Activated T-cell treated with anti-CD3 and anti-CD28 coated beads, Interleukin-2, amount 50 U/mL, for 48 hours (primary cell): ENCODE results near the gene TMEM269.
A peak's percentile ranks its signal among the peaks of the same experiment; 100 is the strongest.
"Not testable (repeated sequence)": the region's sequence is repeated elsewhere in the genome, so short reads cannot be mapped to it uniquely, and the experiment has no call there.

Experiments
- DNase-seq, 2 experiments: peaks; one replicate each; pipeline ENCODE4 v3.0.0-alpha.2; 2020

The TMEM269 gene

GRCh38 chr1:42777852-42778251, 6.9 kb upstream of the TMEM269 start:
- DNase-seq: peak in 1 of 2 experiments; percentile 38

DNA sequence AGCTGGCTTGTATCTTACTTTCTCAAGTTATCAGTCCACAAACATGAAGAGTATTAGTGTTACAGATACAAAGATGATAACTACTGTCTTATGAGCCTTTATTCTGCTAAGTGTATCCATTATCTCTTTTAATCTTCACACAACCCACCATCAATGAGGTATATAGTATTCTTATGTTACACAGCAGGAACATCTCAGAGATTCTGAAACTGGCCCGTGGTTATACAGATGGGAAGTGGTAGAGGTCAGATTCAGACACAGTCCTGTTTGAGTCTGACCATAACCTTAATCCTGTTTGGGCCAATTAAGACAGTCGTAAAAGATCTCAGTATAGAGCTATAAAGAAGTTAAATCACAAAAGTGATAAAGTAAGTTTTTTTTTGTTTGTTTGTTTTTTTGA, 5.1 kb upstream of the TMEM269 start:
- DNase-seq: no peak

GRCh38 chr1:42780176-42780575, 4.6 kb upstream of the TMEM269 start:
- DNase-seq: no peak

- DNase-seq: no peak
These were observed 1.7 kb upstream of the TMEM269 start for GRCh38 chr1:42783092-42783491.

DNA sequence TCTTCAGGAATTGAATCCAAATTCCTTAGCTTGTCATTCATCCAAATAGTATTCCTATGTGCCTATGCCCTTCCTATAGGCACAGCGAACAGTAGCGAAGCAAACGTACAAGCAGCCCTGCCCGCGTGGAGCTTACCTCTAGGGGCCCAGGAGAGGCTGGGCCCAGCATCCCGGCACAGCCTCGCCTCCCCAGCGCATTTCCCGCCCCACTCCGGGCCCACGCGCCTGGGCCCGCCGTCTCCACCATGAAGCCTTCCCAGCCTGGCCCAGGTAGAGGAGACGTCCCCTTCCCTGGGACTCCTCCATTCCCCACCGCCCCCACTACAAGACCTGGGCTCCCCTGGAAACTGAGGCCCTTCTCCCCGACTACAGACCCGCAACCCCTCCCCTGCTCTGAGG, 245 bp upstream of the TMEM269 start:
- no peak for DNase-seq

DNA sequence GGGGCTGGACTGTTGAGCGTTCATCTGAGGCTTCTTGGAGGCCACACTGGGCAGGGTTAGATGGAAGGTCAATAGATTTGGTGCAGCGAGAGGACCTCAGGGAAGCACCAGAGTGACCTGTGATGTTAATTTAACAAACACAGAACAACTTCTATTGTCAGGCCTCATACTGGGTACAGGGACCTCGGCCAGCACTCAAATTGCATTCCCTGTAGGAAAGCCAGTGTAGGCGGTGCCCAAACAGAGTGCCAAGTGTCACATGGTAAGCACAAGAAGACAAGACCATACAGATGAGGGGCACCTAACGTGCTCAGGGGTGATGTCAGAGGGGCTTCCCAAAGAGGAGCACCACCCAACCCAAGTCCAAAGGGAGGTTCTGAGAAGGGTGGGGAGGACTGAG, 1.3 kb downstream of the TMEM269 start:
- no peak for DNase-seq

DNA sequence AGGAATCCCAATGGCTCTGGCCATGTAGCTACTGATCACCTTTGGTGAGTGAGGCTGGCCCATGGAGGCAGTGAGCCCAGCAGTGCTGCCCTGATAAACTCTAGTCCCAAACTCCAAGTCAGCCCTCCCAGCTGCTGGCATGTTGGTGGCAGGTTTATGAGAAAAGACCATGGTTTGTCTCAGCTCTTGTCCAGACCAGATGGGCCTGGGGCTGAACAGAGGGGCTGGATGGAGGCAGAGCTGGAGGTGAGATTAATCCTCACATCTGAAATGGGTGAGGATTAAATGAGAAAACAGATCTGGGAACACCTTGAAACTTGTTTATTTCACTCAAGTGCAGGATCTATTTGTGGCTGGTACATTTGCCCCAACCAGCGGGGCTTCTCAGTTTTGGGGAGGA, 3.2 kb downstream of the TMEM269 start:
- no peak for DNase-seq

DNA sequence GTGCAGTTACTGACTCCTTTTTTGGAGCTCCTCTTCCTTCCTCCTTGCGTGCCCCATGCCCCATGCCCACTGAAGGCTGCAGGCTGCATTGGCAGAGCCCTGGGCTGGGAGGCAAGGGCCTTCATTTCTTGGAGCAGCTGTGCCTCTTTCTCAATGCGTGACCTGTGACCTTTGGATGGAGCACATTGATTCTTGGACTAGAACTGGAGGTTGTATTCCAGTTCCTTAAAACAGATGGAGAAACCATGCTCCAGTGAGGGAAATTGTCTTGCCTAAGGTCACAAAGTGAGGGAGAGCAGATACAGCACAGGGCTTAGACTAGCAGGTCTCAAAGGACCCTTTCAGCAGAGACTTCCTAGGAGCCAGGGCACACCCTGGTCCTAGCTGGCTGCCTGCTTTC, 9.0 kb downstream of the TMEM269 start:
- DNase-seq: no peak

DNA sequence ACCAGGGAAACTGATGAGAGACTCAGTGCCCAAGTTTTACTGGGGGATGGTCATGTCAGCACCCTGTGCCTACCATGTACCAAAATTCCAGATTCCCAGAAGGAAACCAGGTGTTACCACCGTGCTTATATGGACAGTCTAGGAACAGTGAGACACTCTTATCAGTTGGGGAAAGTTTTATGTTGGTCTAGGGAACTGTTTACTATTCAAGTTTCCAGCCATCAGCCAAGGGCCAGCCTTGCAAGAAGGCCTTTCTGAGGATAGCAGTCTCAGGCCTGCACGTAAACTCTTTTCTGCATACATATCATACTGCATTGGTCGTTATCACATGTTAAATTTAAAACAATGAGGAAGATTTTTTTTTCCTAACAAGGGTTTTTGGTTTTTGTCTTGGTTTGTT, 12.6 kb downstream of the TMEM269 start:
- no peak for DNase-seq

DNA sequence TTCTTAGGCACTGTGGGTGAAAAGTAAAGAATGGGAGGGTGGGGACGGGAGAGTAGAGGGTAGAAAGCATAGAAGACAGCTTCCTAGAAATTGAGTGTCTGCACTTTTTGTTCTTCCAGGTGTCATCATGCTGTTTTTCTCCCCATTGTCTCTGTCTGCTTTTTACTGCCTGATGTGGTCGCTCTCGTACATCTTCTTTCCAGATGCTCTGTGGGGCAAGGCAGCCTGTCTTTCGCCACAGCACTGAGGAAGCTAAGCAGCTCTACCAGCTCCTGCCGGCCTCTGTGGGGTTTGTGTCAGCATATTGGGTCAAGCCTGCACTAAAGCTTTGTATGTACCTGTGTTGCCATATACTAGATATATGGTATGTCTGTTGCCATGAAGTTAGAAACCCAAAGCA, 13.2 kb downstream of the TMEM269 start:
- DNase-seq: no peak

- DNase-seq: no peak
These were observed 17.2 kb downstream of the TMEM269 start for GRCh38 chr1:42801832-42802473.

DNA sequence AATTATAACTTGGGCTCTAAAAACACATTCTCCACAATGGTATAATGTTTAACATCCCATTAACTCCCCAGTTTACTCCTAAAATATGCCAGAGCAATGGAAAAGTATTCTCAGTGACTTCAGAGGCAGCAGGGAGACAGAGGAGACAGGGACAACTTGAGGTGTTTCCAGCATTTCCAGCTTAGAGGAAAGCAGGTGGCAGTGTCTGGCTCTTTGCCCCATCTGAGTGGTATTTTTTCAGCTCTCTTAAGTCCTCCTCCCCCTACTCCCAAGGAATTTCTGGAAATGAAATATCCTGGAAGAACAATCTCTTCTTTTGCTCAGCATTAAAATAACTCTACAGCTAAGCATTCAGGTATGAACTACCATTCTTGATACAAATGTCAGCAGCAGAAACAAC, 21.4 kb downstream of the TMEM269 start:
- DNase-seq: no peak

DNA sequence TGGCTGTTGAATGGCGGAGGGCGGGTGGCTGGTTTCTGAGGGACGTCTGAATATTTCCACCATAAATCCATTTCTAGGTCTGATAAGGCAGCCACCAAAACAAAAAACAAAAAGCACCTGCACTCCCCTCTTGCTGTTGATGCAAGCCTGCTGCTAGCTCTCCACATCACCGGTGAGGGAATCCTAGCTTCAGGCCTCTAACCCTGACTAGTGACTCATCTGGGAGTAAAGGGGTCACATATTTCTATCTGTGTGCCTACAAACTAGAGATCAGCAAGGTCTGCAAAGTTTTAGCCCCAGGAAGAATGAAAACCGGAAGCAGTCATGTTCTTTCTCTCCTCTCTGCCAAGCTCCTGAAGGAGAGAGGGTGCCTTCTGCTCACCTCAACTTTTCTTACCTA, 21.8 kb downstream of the TMEM269 start:
- DNase-seq: no peak

DNA sequence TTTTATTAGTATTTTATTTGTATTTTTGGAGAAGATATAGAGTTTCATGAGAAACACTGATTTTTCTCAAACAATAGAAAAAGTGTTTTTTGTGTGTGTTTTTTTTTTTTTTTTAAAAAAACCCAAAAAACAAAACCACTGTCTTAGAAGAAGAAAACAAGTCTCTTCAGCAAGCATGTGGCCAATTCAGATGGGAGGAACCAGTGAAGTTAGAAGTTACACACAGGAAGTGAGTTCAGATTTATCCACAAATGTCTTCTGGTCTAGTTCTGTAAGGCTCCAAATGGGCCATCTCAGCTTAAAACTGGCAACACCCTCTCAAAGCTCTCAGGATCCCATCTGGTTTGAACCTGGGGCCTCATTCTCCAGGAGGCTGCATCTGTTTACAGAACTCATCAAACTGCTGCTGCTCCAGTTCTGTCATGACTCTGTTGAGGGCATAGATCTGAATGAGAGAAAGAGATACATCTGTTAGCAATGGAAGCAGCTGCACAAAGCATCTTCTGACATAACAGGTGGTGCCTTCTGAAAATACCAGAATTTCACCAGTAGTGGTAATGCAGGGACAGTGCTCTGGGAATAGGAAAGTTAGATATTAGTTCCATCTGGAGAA, 22.4 kb downstream of the TMEM269 start:
- DNase-seq: no peak

- DNase-seq: not testable (repeated sequence)
These were observed 30.0 kb downstream of the TMEM269 start for GRCh38 chr1:42814815-42815214.

GRCh38 chr1:42815941-42816584, 31.3 kb downstream of the TMEM269 start:
- peak; percentile 26 to 31 for DNase-seq

GRCh38 chr1:42816585-42817439, 32.0 kb downstream of the TMEM269 start, which contains the start of the genes ERMAP and SVBP:
Gene ERMAP, plus strand, starts transcription at chr1:42817122. Its CDS starts 13,327 bp downstream, at chr1:42830449.
Gene SVBP, minus strand, starts transcription at chr1:42817397. Its CDS starts 853 bp downstream, at chr1:42816544.
- DNase-seq: peak; percentile 94 to 96

GRCh38 chr1:42817440-42817767, 32.6 kb downstream of the TMEM269 start:
- DNase-seq: no peak

- no peak for DNase-seq
These were observed 33.2 kb downstream of the TMEM269 start for GRCh38 chr1:42817976-42818375.

DNA sequence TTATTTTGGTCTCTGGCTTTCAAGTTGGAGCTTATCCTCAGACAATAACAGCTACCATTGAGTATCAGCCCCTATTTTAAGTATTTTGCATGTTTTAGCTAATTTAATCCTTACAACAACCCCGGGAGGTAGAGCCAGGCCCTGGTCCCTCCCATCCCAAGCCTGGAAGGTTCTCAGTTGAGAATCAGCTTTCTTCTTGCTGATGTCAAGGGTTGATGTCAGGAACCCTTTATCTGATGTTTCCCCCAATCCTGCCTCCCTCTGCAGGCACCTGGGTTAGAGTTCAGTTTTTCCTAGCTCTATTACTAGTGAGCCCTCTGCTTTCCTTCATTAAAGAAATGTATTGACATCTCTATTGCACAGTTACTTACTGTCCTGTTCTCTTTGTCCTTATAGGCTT, 36.0 kb downstream of the TMEM269 start:
- DNase-seq: no peak

GRCh38 chr1:42821690-42822089, 36.9 kb downstream of the TMEM269 start:
- no peak for DNase-seq

DNA sequence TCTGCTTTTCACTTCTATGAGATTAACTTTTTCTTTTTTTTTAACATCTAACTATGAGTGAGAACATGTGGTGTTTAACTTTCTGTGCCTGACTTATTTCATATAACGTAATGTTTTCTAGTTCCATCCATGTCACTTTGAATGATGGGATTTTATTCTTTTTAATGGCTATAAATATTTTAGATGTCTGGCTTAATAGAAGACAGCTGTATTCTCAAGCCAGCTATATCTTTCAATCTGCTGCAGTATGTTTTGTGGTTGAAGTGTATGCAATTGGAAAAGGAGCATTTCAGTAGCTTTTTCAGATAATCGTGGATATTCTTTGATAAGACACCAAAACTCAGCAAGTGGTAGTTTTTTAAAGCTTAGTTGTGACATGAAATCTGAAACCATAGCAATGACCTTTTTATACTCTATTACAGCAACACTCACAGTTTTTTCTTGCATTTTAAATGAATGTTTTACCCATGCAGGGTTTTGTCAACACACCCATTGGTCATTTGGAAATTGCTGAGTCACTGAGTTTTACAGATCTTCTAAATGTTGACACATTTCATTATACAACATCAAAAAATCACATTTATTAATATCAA, 38.1 kb downstream of the TMEM269 start:
- DNase-seq: no peak

DNA sequence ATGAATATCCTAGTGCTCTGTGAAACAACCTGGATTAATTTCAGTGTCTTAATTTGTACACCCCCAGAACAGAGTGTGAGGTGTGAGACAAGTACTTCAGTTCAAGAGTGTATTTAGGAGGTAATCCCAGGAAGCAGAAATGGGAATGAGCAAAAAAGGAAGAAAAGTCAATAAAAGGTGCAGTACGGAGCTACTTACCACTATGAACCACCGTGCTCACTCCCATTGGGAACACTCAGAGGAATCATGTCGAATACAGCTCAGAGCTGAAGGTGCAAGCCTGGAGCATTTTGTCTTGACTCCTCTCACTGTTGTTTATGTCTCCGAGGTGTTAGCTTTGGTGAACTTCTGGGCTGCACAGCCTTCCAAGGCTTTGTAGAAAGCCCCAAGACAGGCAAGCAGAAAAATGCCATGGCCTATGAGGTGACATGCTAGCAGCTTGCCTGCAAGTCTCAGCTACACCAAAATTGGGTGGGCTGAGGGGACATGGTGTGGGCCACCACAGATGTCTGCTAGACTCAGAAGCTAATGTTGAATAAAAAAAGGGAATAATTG, 39.8 kb downstream of the TMEM269 start:
- no peak for DNase-seq
